SK-N-SH (cell line): Measurements from ENCODE around the gene CHST7. TPM values are rescaled to one million over a fixed set of nuclear protein-coding genes. Genes with fewer than 3 reads are reported as not detected.
A peak's percentile ranks its signal among the peaks of the same experiment; 100 is the strongest.

Experiments used
- CTCF ChIA-PET: fragments of 300-600, 350-600 bp; formaldehyde crosslinking; extraction: SDS; loops from one replicate; lab custom pipeline; 2021; lab: Yijun Ruan, JAX
- POLR2A ChIA-PET: fragments of 350-600 bp; sonication (Branson Sonifier 250); formaldehyde crosslinking; extraction: SDS; loops from one replicate; lab custom pipeline; 2020; ENCODE audit warnings: antibody characterized with exemption, inconsistent platforms; lab: Yijun Ruan, JAX
- DNase-seq: peaks from one replicate; pipeline ENCODE4 v3.0.0; 2012
- H2AFZ ChIP-seq: fragments of 200-600 bp; sonication (generic); 2 replicates; pipeline ENCODE4 v1.8.1; 2016; ENCODE audit warnings: antibody characterized with exemption, mild to moderate bottlenecking, low read depth
- H3F3A ChIP-seq: fragments of 200-600 bp; sonication (generic); replicated peaks from 2 replicates; pipeline ENCODE3; 2016; ENCODE audit warnings: antibody characterized with exemption, mild to moderate bottlenecking; ENCODE audit not compliant: insufficient read depth
- H3K27ac ChIP-seq, 2 experiments: fragments of 200-500 bp in 1 of 2; fragments of 200-600 bp in 1 of 2; sonication (Bioruptor generic) in 1 of 2; sonication (generic), shearing (Covaris generic) in 1 of 2; 2 replicates each; pipeline versions ENCODE4 v1.5.1 to v1.6.1; 2014 to 2016; ENCODE audit warnings: low read depth in 2 of 2, inconsistent platforms in 1 of 2, low read length in 1 of 2, mild to moderate bottlenecking in 1 of 2, mixed read lengths in 1 of 2
- H3K27me3 ChIP-seq: fragments of 200-600 bp; sonication (generic), shearing (Covaris generic); 2 replicates; pipeline ENCODE4 v1.6.1; 2016; ENCODE audit warnings: mixed run types; ENCODE audit not compliant: insufficient read depth
- H3K36me3 ChIP-seq, 2 experiments: fragments of 200-500 bp in 1 of 2; fragments of 200-600 bp in 1 of 2; sonication (Bioruptor generic) in 1 of 2; sonication (generic) in 1 of 2; replicated peaks in 1 of 2; 2 replicates each; pipeline versions ENCODE3 to v1.5.1; 2014 to 2016; ENCODE audit warnings: low read length in 1 of 2, mild to moderate bottlenecking in 1 of 2; ENCODE audit not compliant: insufficient read depth in 2 of 2, control insufficient read depth in 1 of 2
- H3K4me1 ChIP-seq, 2 experiments: fragments of 200-500 bp in 1 of 2; fragments of 200-600 bp in 1 of 2; sonication (Bioruptor generic) in 1 of 2; sonication (generic), shearing (Covaris generic) in 1 of 2; 2 replicates each; pipeline versions ENCODE4 v1.5.1 to v1.6.1; 2014 to 2016; ENCODE audit warnings: low read depth in 1 of 2, low read length in 1 of 2, mixed run types in 1 of 2; ENCODE audit not compliant: insufficient read depth in 2 of 2, control insufficient read depth in 1 of 2
- H3K4me2 ChIP-seq: fragments of 200-600 bp; sonication (generic), shearing (Covaris generic); 2 replicates; pipeline ENCODE4 v1.6.1; 2017; ENCODE audit warnings: mixed run types
- H3K4me3 ChIP-seq, 2 experiments: fragments of 200-500 bp in 1 of 2; fragments of 200-600 bp in 1 of 2; sonication (Bioruptor generic) in 1 of 2; sonication (generic), shearing (Covaris generic) in 1 of 2; 2 replicates each; pipeline versions ENCODE4 v1.5.1 to v1.8.1; 2014 to 2016; ENCODE audit warnings: low read depth in 2 of 2, inconsistent platforms in 1 of 2, low read length in 1 of 2, mild to moderate bottlenecking in 1 of 2, mixed read lengths in 1 of 2, moderate library complexity in 1 of 2
- H3K79me2 ChIP-seq: fragments of 200-600 bp; sonication (generic); 2 replicates; pipeline ENCODE4 v1.8.1; 2017; ENCODE audit warnings: mild to moderate bottlenecking; ENCODE audit not compliant: insufficient read depth
- H3K9ac ChIP-seq: fragments of 200-600 bp; sonication (generic); 2 replicates; pipeline ENCODE4 v1.6.1; 2017; ENCODE audit warnings: mixed run types
- H3K9me2 ChIP-seq: fragments of 200-600 bp; sonication (generic); 2 replicates; pipeline ENCODE4 v1.6.1; 2017; ENCODE audit warnings: mixed run types
- H3K9me3 ChIP-seq: fragments of 200-600 bp; sonication (generic); 2 replicates; pipeline ENCODE4 v1.6.1; 2017; ENCODE audit warnings: mixed run types, mild to moderate bottlenecking, moderate library complexity
- H4K20me1 ChIP-seq: fragments of 200-600 bp; sonication (generic); 2 replicates; pipeline ENCODE4 v1.6.1; 2017; ENCODE audit warnings: mild to moderate bottlenecking, mixed run types; ENCODE audit not compliant: insufficient read depth
- CHD2 ChIP-seq: fragments of 150-350 bp; IDR thresholded peaks from 2 replicates; pipeline ENCODE4 v1.6.1; 2018; ENCODE audit warnings: low read length; ENCODE audit not compliant: partially characterized antibody
- ELF1 ChIP-seq: IDR thresholded peaks from 2 replicates; pipeline ENCODE4 v1.4.0; 2012
- EP300 ChIP-seq, 2 experiments: IDR thresholded peaks; 2 replicates each; pipeline versions ENCODE4 v1.4.0 to v1.6.1; 2012; ENCODE audit warnings: borderline replicate concordance in 1 of 2, low read depth in 1 of 2, low read length in 1 of 2
- FOSL2 ChIP-seq: IDR thresholded peaks from 2 replicates; pipeline ENCODE4 v1.4.0; 2012; ENCODE audit warnings: low read depth, mild to moderate bottlenecking, moderate library complexity, borderline replicate concordance
- JUND ChIP-seq: IDR thresholded peaks from 2 replicates; pipeline ENCODE4 v1.4.0; 2012
- MEF2A ChIP-seq: IDR thresholded peaks from 2 replicates; pipeline ENCODE4 v1.4.0; 2012; ENCODE audit warnings: low read depth, borderline replicate concordance
- PBX3 ChIP-seq: IDR thresholded peaks from 2 replicates; pipeline ENCODE4; 2012
- POLR2AphosphoS5 ChIP-seq: IDR thresholded peaks from 2 replicates; pipeline ENCODE4 v1.6.1; 2012; ENCODE audit warnings: low read depth, low read length
- SMC3 ChIP-seq: IDR thresholded peaks from 2 replicates; pipeline ENCODE4 v1.6.1; 2012; ENCODE audit warnings: low read depth, low read length, improper control_type of control experiment
- TAF1 ChIP-seq: IDR thresholded peaks from 2 replicates; pipeline ENCODE4 v1.6.1; 2012; ENCODE audit warnings: low read depth, mild to moderate bottlenecking, low read length, moderate library complexity, borderline replicate concordance
- TCF12 ChIP-seq: IDR thresholded peaks from 2 replicates; pipeline ENCODE4 v1.4.0; 2012
- TEAD4 ChIP-seq: IDR thresholded peaks from 2 replicates; pipeline ENCODE4 v1.4.0; 2012; ENCODE audit warnings: mild to moderate bottlenecking, borderline replicate concordance; ENCODE audit not compliant: insufficient read depth
- WGBS: methylation state at CpG from one replicate; pipeline ENCODE4 v1.1.6; 2017; ENCODE audit warnings: low lambda C conversion rate; 5-methylcytosine and 5-hydroxymethylcytosine counted together
- polyA plus RNA-seq, 3 experiments: library from polyadenylated mRNA; depleted of rRNA; stranded (reverse); fragments of >200 nt; gene quantifications; 2 replicates each; pipeline ENCODE4 v1.2.3, GENCODE V29; 2012
- TF ChIP-seq, protein P1 (sequence below): IDR thresholded peaks from 2 replicates; pipeline ENCODE4 v1.4.0; 2012; ENCODE audit warnings: low read depth, borderline replicate concordance

CHST7 gene
- polyA plus RNA-seq, 1 of the 3 experiments (the other 2 are of a cell fraction), result 6.2 TPM

DNA sequence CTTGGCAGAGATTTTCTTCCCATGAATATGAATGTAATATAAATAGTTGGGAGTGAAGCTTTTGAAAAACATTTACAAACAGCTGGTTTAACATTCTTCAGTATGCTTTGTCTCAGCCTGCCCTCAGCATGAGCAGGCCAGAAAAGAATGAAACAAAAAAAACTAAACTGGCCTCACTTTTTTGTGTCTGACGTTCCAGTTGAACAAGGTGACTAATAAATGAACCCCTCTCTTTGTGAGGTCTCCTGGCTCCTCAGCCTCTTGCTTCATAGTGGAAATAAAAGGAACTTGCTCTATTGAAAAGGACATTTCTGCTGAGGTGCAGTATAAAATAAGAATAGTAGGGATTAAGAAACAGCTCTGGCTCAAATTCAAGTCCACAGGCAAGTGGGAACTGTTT lies 9.4 kb downstream of the CHST7 start:
- H3K9me3 ChIP-seq, result no peaks in the 10 kb centered on the region
- 5% methylated on average over 1 of the region's 1 CpG for WGBS
- no peak for DNase-seq
- H3K9ac ChIP-seq, result peak overlapping the region; percentile 76; the same call in 1 of the 2 replicates
- H3F3A ChIP-seq, result peaks cover 30% of the 10 kb centered on the region
- TF ChIP-seq PBX3 (peak; percentile 22; the same call in 1 of the 2 replicates), JUND (no peak), TCF12 (peak; percentile 35; the same call in 1 of the 2 replicates), FOSL2 (peak; percentile 20; the same call in 1 of the 2 replicates), MEF2A (no peak), EP300 (IDR thresholded peaks at IDR 0.05; ENCODE audit: borderline replicate concordance in 1 of 2, low read depth in 1 of 2, low read length in 1 of 2) (peak in 1 of 2 experiments; percentile 23; a peak in 1 of 4 replicates)
- H4K20me1 ChIP-seq, result no peaks in the 10 kb centered on the region
- no peaks in the 10 kb centered on the region for H3K9me2 ChIP-seq
- ChIA-PET POLR2A (no interaction called here), CTCF (interaction anchor here (0.7 kb wide), 1 partner anchor 10 kb away, joined by 4 read pairs; no protein-coding TSS in a partner anchor)
- peak overlapping the region; percentile 70 for H3K4me2 ChIP-seq
- H3K79me2 ChIP-seq, result peaks cover 41% of the 10 kb centered on the region; the same call in 1 of the 2 replicates
- no peak overlapping the region for H2AFZ ChIP-seq
- H3K4me3 ChIP-seq, result peak overlapping the region in 1 of 2 experiments; percentile 12; a peak in 1 of 4 replicates
- H3K4me1 ChIP-seq, result peaks cover 0 to 29% of the 10 kb centered on the region in 2 experiments; a peak in 2 of 4 replicates
- peak overlapping the region; percentile 53 to 98; a peak in 3 of 4 replicates for H3K27ac ChIP-seq
- peaks cover 0 to 3% of the 10 kb centered on the region in 2 experiments for H3K36me3 ChIP-seq
- H3K27me3 ChIP-seq, result no peaks in the 10 kb centered on the region

- POLR2A ChIA-PET, result no interaction called here
- Histone ChIP-seq H3K79me2 (peaks cover 37% of the 10 kb centered on the region), H3K27ac (peak overlapping the region; percentile 35 to 98), H3K27me3 (no peaks in the 10 kb centered on the region), H4K20me1 (no peaks in the 10 kb centered on the region), H3K4me3 (no peak overlapping the region), H3K4me2 (no peak overlapping the region), H3K4me1 (peaks cover 0 to 44% of the 10 kb centered on the region in 2 experiments; a peak in 2 of 4 replicates), H3K9me2 (no peaks in the 10 kb centered on the region), H3K36me3 (no peaks in the 10 kb centered on the region), H3K9ac (no peak overlapping the region), H3K9me3 (no peaks in the 10 kb centered on the region), H2AFZ (no peak overlapping the region)
- WGBS, result 14% methylated on average over 2 of the region's 2 CpGs
- DNase-seq, result no peak
- no peak for TF ChIP-seq TEAD4
- peak; percentile 24 for TF ChIP-seq PBX3
- 0 out of 2 replicates have a peak, but pooled peaks have one; percentile 2 for TF ChIP-seq ELF1
- TF ChIP-seq, all 33 proteins: peak for 2
- peaks cover 30% of the 10 kb centered on the region for H3F3A ChIP-seq
- CTCF ChIA-PET, result interaction anchor here (1.5 kb wide), 1 partner anchor 102 kb away, joined by 3 read pairs; no protein-coding TSS in a partner anchor
Measured at GRCh38 chrX:46584736-46585135, 11.2 kb downstream of the CHST7 start.

GRCh38 chrX:46587158-46587557 lies 13.6 kb downstream of the CHST7 start:
- POLR2A ChIA-PET, result no interaction called here
- DNase-seq, result no peak
- TF ChIP-seq TAF1 (no peak), POLR2AphosphoS5 (no peak), MEF2A (no peak), CHD2 (no peak), SMC3 (no peak), PBX3 (no peak), FOSL2 (0 out of 2 replicates have a peak, but pooled peaks have one; percentile 6)
- TF ChIP-seq, protein P1, sequence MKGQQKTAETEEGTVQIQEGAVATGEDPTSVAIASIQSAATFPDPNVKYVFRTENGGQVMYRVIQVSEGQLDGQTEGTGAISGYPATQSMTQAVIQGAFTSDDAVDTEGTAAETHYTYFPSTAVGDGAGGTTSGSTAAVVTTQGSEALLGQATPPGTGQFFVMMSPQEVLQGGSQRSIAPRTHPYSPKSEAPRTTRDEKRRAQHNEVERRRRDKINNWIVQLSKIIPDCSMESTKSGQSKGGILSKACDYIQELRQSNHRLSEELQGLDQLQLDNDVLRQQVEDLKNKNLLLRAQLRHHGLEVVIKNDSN, result no peak
- WGBS, result 26% methylated on average over 5 of the region's 5 CpGs
- Histone ChIP-seq H3K36me3 (no peaks in the 10 kb centered on the region), H3K9me2 (no peaks in the 10 kb centered on the region), H2AFZ (peak overlapping the region; percentile 5; the same call in 1 of the 2 replicates), H3K9ac (peak overlapping the region; percentile 27; the same call in 1 of the 2 replicates), H3K27me3 (no peaks in the 10 kb centered on the region), H3K79me2 (peaks cover 27% of the 10 kb centered on the region), H4K20me1 (no peaks in the 10 kb centered on the region), H3K4me2 (peak overlapping the region; percentile 50), H3K27ac (peak overlapping the region in 1 of 2 experiments; percentile 78; a peak in 2 of 4 replicates), H3K4me1 (peaks cover 0 to 47% of the 10 kb centered on the region in 2 experiments; a peak in 2 of 4 replicates), H3K4me3 (no peak overlapping the region), H3F3A (peaks cover 25% of the 10 kb centered on the region), H3K9me3 (no peaks in the 10 kb centered on the region)
- CTCF ChIA-PET, result interaction anchor here (0.9 kb wide), 1 partner anchor 100 kb away, joined by 3 read pairs; no protein-coding TSS in a partner anchor
